IMR-90 (cell line): Measurements from ENCODE around the gene ECI2. TPM values are rescaled to one million over a fixed set of nuclear protein-coding genes. Genes with fewer than 3 reads are reported as not detected.
A peak's percentile ranks its signal among the peaks of the same experiment; 100 is the strongest.

Source experiments
- ATAC-seq: fragments of 200-7000 bp; cut with Tn5 transposase; 2 replicates; pipeline ENCODE4 v1.9.1; 2020; ENCODE audit warnings: low read depth, mild to moderate bottlenecking, moderate library complexity
- BruUV-seq: library from RNA; stranded (reverse); fragments of 400-500 nt; replicated peaks from 2 replicates; lab custom pipeline; 2021; lab: Mats Ljungman, UMichigan
- CTCF ChIA-PET: fragments of 300-600 bp; formaldehyde crosslinking; extraction: SDS; loops from one replicate; lab custom pipeline; 2021; ENCODE audit warnings: antibody characterized with exemption; lab: Yijun Ruan, JAX
- POLR2A ChIA-PET: fragments of 300-600 bp; sonication (Branson Sonifier 250); formaldehyde crosslinking; loops from one replicate; lab custom pipeline; 2022; ENCODE audit warnings: antibody characterized with exemption; ENCODE audit not compliant: unreplicated experiment; lab: Charles Lee
- DNase-seq: peaks from one replicate; pipeline ENCODE4 v3.0.0; 2013
- H2AFZ ChIP-seq: replicated peaks from 2 replicates; pipeline ENCODE3; 2013; ENCODE audit warnings: low read length, mild to moderate bottlenecking; ENCODE audit not compliant: poor library complexity
- H2AK5ac ChIP-seq: 2 replicates; pipeline ENCODE4 v1.6.1; 2013; ENCODE audit warnings: low read depth, low read length, inconsistent platforms
- H2AK9ac ChIP-seq: replicated peaks from 2 replicates; pipeline ENCODE3; 2013; ENCODE audit warnings: mild to moderate bottlenecking, low read depth, low read length, moderate library complexity; ENCODE audit not compliant: poor library complexity
- H2BK120ac ChIP-seq: 2 replicates; pipeline ENCODE4 v1.6.1; 2013; ENCODE audit warnings: low read depth, low read length, inconsistent platforms
- H2BK15ac ChIP-seq: 3 replicates; pipeline ENCODE4 v1.6.1; 2013; ENCODE audit warnings: low read depth, low read length, inconsistent platforms
- H2BK20ac ChIP-seq: 2 replicates; pipeline ENCODE4 v1.6.1; 2013; ENCODE audit warnings: low read depth, mild to moderate bottlenecking, inconsistent platforms, low read length, moderate library complexity
- H2BK5ac ChIP-seq: 2 replicates; pipeline ENCODE4 v1.6.1; 2013; ENCODE audit warnings: mild to moderate bottlenecking, low read depth, low read length, inconsistent platforms; ENCODE audit not compliant: poor library complexity, severe bottlenecking
- H3K14ac ChIP-seq: replicated peaks from 2 replicates; pipeline ENCODE4 v1.6.1; 2013; ENCODE audit warnings: low read depth, low read length, inconsistent platforms
- H3K18ac ChIP-seq: 2 replicates; pipeline ENCODE4 v1.6.1; 2013; ENCODE audit warnings: low read depth, low read length, control low read depth
- H3K23ac ChIP-seq: 2 replicates; pipeline ENCODE4 v1.6.1; 2013; ENCODE audit warnings: low read depth, low read length, inconsistent platforms
- H3K27ac ChIP-seq: 2 replicates; pipeline ENCODE4 v1.5.1; 2013; ENCODE audit warnings: mild to moderate bottlenecking, control low read depth, low read length; ENCODE audit not compliant: insufficient read depth
- H3K27me3 ChIP-seq: 2 replicates; pipeline ENCODE4 v1.6.1; 2013; ENCODE audit warnings: low read length; ENCODE audit not compliant: control insufficient read depth, insufficient read depth
- H3K36me3 ChIP-seq: 2 replicates; pipeline ENCODE4 v1.6.1; 2013; ENCODE audit warnings: low read length, mixed read lengths; ENCODE audit not compliant: control insufficient read depth, insufficient read depth
- H3K4ac ChIP-seq: 2 replicates; pipeline ENCODE4 v1.6.1; 2013; ENCODE audit warnings: low read depth, low read length, inconsistent platforms
- H3K4me1 ChIP-seq: 2 replicates; pipeline ENCODE4 v1.6.1; 2013; ENCODE audit warnings: low read length, mixed read lengths; ENCODE audit not compliant: control insufficient read depth, insufficient read depth
- H3K4me2 ChIP-seq: 2 replicates; pipeline ENCODE4 v1.6.1; 2013; ENCODE audit warnings: low read depth, mild to moderate bottlenecking, control low read depth, low read length, moderate library complexity
- H3K4me3 ChIP-seq: 2 replicates; pipeline ENCODE4 v1.5.1; 2013; ENCODE audit warnings: low read depth, mild to moderate bottlenecking, control low read depth, low read length, moderate library complexity; ENCODE audit not compliant: insufficient read depth
- H3K56ac ChIP-seq: 2 replicates; pipeline ENCODE4 v1.6.1; 2013; ENCODE audit warnings: low read length, inconsistent platforms; ENCODE audit not compliant: insufficient read depth; ENCODE audit errors: extremely low read depth
- H3K79me1 ChIP-seq, 2 experiments: 2 replicates each; pipeline ENCODE4 v1.6.1; 2013; ENCODE audit warnings: low read length in 2 of 2, inconsistent platforms in 1 of 2, low read depth in 1 of 2
- H3K9ac ChIP-seq: 2 replicates; pipeline ENCODE4 v1.6.1; 2013; ENCODE audit warnings: low read depth, low read length, control low read depth
- H3K9me1 ChIP-seq: 2 replicates; pipeline ENCODE4 v1.6.1; 2013; ENCODE audit warnings: low read length, inconsistent platforms; ENCODE audit not compliant: insufficient read depth
- H3K9me3 ChIP-seq: 2 replicates; pipeline ENCODE4 v1.6.1; 2013; ENCODE audit warnings: low read length; ENCODE audit not compliant: control insufficient read depth, insufficient read depth
- H4K20me1 ChIP-seq: 2 replicates; pipeline ENCODE4 v1.6.1; 2013; ENCODE audit warnings: low read length, inconsistent platforms; ENCODE audit not compliant: insufficient read depth
- H4K5ac ChIP-seq: 2 replicates; pipeline ENCODE4 v1.6.1; 2013; ENCODE audit warnings: mild to moderate bottlenecking, low read depth, low read length, control low read depth
- H4K8ac ChIP-seq, 2 experiments: 2 replicates each; pipeline ENCODE4 v1.6.1; 2013; ENCODE audit warnings: low read depth in 2 of 2, low read length in 2 of 2, control low read depth in 1 of 2, inconsistent platforms in 1 of 2
- H4K91ac ChIP-seq: 2 replicates; pipeline ENCODE4 v1.6.1; 2013; ENCODE audit warnings: low read depth, low read length, inconsistent platforms; ENCODE audit not compliant: insufficient read depth
- FOS ChIP-seq: fragments of 150-350 bp; IDR thresholded peaks from 2 replicates; pipeline ENCODE4 v1.6.1; 2016; ENCODE audit warnings: low read depth, low read length
- SMC3 ChIP-seq: fragments of 150-350 bp; IDR thresholded peaks from 2 replicates; pipeline ENCODE4 v1.6.1; 2016; ENCODE audit warnings: low read depth, mild to moderate bottlenecking, antibody characterized with exemption, low read length, moderate library complexity
- WGBS, 2 experiments: methylation state at CpG; one replicate each; pipeline versions ENCODE4 v1.1.5 to v1.1.7; 2013; ENCODE audit warnings: missing lambda C conversion rate in 2 of 2; ENCODE audit not compliant: insufficient read length in 1 of 2; ENCODE audit errors: extremely low coverage in 2 of 2; 5-methylcytosine and 5-hydroxymethylcytosine counted together
- dilution Hi-C: fragments of 300-500 bp; cut with HindIII; formaldehyde crosslinking; loops from one replicate; pipeline ENCODE4 v1.14.3; 2018; ENCODE audit warnings: low sequenced_read_pairs; ENCODE audit not compliant: unreplicated experiment
- in situ Hi-C: fragments of 300-500 bp; cut with MboI; formaldehyde crosslinking; loops from 3 replicates; pipeline ENCODE4 v1.14.3; 2019; ENCODE audit warnings: low sequenced_read_pairs, inconsistent platforms, mixed read lengths
- intact Hi-C: fragments of 100-400 bp; cut with micrococcal nuclease; formaldehyde crosslinking; loops from 2 replicates; pipeline ENCODE4 v1.10.0; 2022
- polyA plus RNA-seq, 3 experiments: library from polyadenylated mRNA; depleted of rRNA; stranded (reverse); fragments of >200 nt; gene quantifications; 2 replicates each; pipeline ENCODE4 v1.2.3, GENCODE V29; 2012; ENCODE audit warnings: low replicate concordance in 1 of 3
- total RNA-seq: library from RNA; depleted of rRNA; stranded (reverse); fragments of >200 nt; gene quantifications from 2 replicates; pipeline ENCODE4 v1.2.3, GENCODE V29; 2012

Gene ECI2
- total and polyA plus RNA-seq, 2 of the 4 experiments (the other 2 are of a cell fraction) = 64.1 to 152 TPM

- Histone ChIP-seq H3K4me2 (no peak overlapping the region), H3K4ac (no peak overlapping the region), H4K91ac (no peak overlapping the region), H2AK9ac (no peak overlapping the region), H3K27me3 (no peaks in the 10 kb centered on the region), H3K56ac (no peak overlapping the region), H3K9me1 (0 out of 2 replicates have a peak, but pooled peaks cover 4% of the 10 kb centered on the region), H3K9me3 (no peaks in the 10 kb centered on the region), H2BK15ac (no peak overlapping the region), H3K23ac (no peak overlapping the region), H3K14ac (no peak overlapping the region), H3K79me1 (no peaks in the 10 kb centered on the region), H2AK5ac (no peak overlapping the region), H2BK120ac (no peak overlapping the region), H3K27ac (no peak overlapping the region), H2BK5ac (no peak overlapping the region), H4K20me1 (no peaks in the 10 kb centered on the region), H2AFZ (no peak overlapping the region), H3K4me1 (peaks cover 4% of the 10 kb centered on the region; the same call in 1 of the 2 replicates), H2BK20ac (no peak overlapping the region), H3K36me3 (no peaks in the 10 kb centered on the region), H3K9ac (no peak overlapping the region), H3K4me3 (no peak overlapping the region), H3K18ac (no peak overlapping the region), H4K8ac (no peak overlapping the region), H4K5ac (no peak overlapping the region)
- BruUV-seq = no TSS peak
- ATAC-seq = peak; percentile 72
- in situ Hi-C loops (no loop called here), dilution Hi-C loops (no loop called here), intact Hi-C loops (no loop called here)
- ChIA-PET POLR2A (no interaction called here), CTCF (no interaction called here)
- DNase-seq = peak; percentile 72
- no peak for TF ChIP-seq SMC3
- TF ChIP-seq FOS = 0 out of 2 replicates have a peak, but pooled peaks have one; percentile 8
- WGBS, 2 experiments = no CpG with 5 or more reads among the region's 1 CpG
Measured at GRCh38 chr6:4085332-4085700, 50.1 kb downstream of the ECI2 start.
